Hepatocyte (in vitro differentiated cells): ENCODE data around the gene RAB4B. TPM values are rescaled to one million over a fixed set of nuclear protein-coding genes. Genes with fewer than 3 reads are reported as not detected.
"Not testable (repeated sequence)": the region's sequence is repeated elsewhere in the genome, so short reads cannot be mapped to it uniquely, and the experiment has no call there.

Source experiments
- DNase-seq: peaks from one replicate; pipeline ENCODE4 v3.0.0-alpha.2; 2016; ENCODE audit warnings: low spot score
- H2AFZ ChIP-seq: fragments of 200-600 bp; sonication (generic); 2 replicates; pipeline ENCODE4 v1.6.0; 2016; ENCODE audit warnings: antibody characterized with exemption, mild to moderate bottlenecking
- H3K27ac ChIP-seq: fragments of 200-600 bp; sonication (generic); 2 replicates; pipeline ENCODE4 v1.5.1; 2016; ENCODE audit warnings: mild to moderate bottlenecking
- H3K27me3 ChIP-seq: fragments of 200-600 bp; sonication (generic); 2 replicates; pipeline ENCODE4 v1.6.1; 2016
- H3K36me3 ChIP-seq: fragments of 200-600 bp; sonication (generic); replicated peaks from 2 replicates; pipeline ENCODE4 v1.5.1; 2016; ENCODE audit warnings: low read depth; ENCODE audit not compliant: insufficient read depth
- H3K4me1 ChIP-seq: fragments of 200-600 bp; sonication (generic); 2 replicates; pipeline ENCODE4 v1.5.1; 2016; ENCODE audit warnings: mild to moderate bottlenecking, moderate library complexity; ENCODE audit not compliant: insufficient read depth
- H3K4me2 ChIP-seq: fragments of 200-600 bp; sonication (generic); 2 replicates; pipeline ENCODE4 v1.6.0; 2016
- H3K4me3 ChIP-seq: fragments of 200-600 bp; sonication (generic); 2 replicates; pipeline ENCODE4 v1.5.1; 2016; ENCODE audit warnings: mild to moderate bottlenecking
- H3K79me2 ChIP-seq: fragments of 200-600 bp; sonication (generic); 2 replicates; pipeline ENCODE4 v1.6.0; 2017; ENCODE audit warnings: mild to moderate bottlenecking
- H3K9me2 ChIP-seq: fragments of 200-600 bp; sonication (generic); replicated peaks from 2 replicates; pipeline ENCODE4 v1.6.0; 2017; ENCODE audit warnings: mild to moderate bottlenecking; ENCODE audit not compliant: insufficient read depth
- H3K9me3 ChIP-seq: fragments of 200-600 bp; sonication (generic); 2 replicates; pipeline ENCODE4 v1.5.1; 2016; ENCODE audit warnings: low read depth, mild to moderate bottlenecking
- H4K20me1 ChIP-seq: fragments of 200-600 bp; sonication (generic); 2 replicates; pipeline ENCODE4 v1.6.0; 2016; ENCODE audit warnings: mild to moderate bottlenecking; ENCODE audit not compliant: insufficient read depth, poor library complexity, severe bottlenecking
- EZH2 ChIP-seq: fragments of 200-600 bp; sonication (generic); IDR thresholded peaks from 2 replicates; pipeline ENCODE4 v1.6.1; 2016; ENCODE audit warnings: antibody characterized with exemption, mild to moderate bottlenecking, borderline replicate concordance
- EZH2phosphoT487 ChIP-seq: fragments of 200-600 bp; sonication (generic); IDR thresholded peaks from one replicate; pipeline ENCODE4 v1.6.1; 2018; ENCODE audit warnings: antibody characterized with exemption, mild to moderate bottlenecking, low read depth, moderate library complexity; ENCODE audit not compliant: unreplicated experiment, severe bottlenecking
- WGBS: methylation state at CpG from one replicate; pipeline ENCODE4 v1.1.6; 2016; ENCODE audit warnings: low lambda C conversion rate; ENCODE audit errors: missing lambda C conversion rate; 5-methylcytosine and 5-hydroxymethylcytosine counted together
- polyA plus RNA-seq: library from polyadenylated mRNA; unstranded; fragments of >200 nt; fragmentation: Nextera tagmentation; extraction: Ambion mirVana; gene quantifications from 2 replicates; pipeline ENCODE4 v1.2.1, GENCODE V29; 2016
- total RNA-seq: library from RNA; depleted of rRNA; stranded (reverse); fragments of >200 nt; gene quantifications from 2 replicates; pipeline ENCODE4 v1.2.3, GENCODE V29; 2014
- TF ChIP-seq, protein P1 (sequence below): fragments of 200-600 bp; sonication (generic); IDR thresholded peaks from 2 replicates; pipeline ENCODE4 v1.5.1; 2016; ENCODE audit warnings: antibody characterized with exemption, mild to moderate bottlenecking; ENCODE audit not compliant: poor library complexity

RAB4B gene
- total and polyA plus RNA-seq, 2 experiments from 2014 or later, result 20.2 to 49.3 TPM

DNA sequence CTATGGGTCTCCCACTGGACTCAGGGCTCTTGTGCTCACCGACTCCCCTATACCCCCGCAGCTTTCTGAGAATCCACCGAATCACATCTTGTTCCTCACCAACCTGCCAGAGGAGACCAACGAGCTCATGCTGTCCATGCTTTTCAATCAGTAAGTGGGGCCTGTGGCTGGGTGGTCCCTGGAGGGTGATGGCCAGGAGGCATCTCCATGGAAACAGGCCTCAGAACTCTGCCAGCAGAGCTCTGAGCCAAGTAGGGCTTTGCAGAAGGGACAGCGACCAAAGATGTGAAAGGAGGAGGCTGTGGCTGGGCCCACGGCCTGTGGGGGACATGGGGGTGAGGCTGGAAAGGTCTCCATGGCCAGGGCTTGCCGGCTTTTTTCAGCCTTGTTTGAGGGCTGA lies 14.5 kb upstream of the RAB4B start:
- TF ChIP-seq EZH2phosphoT487, result no peak
- TF ChIP-seq, protein P1, sequence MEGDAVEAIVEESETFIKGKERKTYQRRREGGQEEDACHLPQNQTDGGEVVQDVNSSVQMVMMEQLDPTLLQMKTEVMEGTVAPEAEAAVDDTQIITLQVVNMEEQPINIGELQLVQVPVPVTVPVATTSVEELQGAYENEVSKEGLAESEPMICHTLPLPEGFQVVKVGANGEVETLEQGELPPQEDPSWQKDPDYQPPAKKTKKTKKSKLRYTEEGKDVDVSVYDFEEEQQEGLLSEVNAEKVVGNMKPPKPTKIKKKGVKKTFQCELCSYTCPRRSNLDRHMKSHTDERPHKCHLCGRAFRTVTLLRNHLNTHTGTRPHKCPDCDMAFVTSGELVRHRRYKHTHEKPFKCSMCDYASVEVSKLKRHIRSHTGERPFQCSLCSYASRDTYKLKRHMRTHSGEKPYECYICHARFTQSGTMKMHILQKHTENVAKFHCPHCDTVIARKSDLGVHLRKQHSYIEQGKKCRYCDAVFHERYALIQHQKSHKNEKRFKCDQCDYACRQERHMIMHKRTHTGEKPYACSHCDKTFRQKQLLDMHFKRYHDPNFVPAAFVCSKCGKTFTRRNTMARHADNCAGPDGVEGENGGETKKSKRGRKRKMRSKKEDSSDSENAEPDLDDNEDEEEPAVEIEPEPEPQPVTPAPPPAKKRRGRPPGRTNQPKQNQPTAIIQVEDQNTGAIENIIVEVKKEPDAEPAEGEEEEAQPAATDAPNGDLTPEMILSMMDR, result no peak
- Histone ChIP-seq H3K4me1 (no peaks in the 10 kb centered on the region), H4K20me1 (peaks cover 3% of the 10 kb centered on the region), H3K9me2 (no peaks in the 10 kb centered on the region), H3K27ac (no peak overlapping the region), H3K36me3 (peaks cover 3% of the 10 kb centered on the region), H2AFZ (no peak overlapping the region), H3K27me3 (no peaks in the 10 kb centered on the region), H3K4me3 (no peak overlapping the region), H3K4me2 (no peak overlapping the region), H3K79me2 (peaks cover 8% of the 10 kb centered on the region), H3K9me3 (no peaks in the 10 kb centered on the region)
- 100% methylated on average over 7 of the region's 7 CpGs for WGBS
- DNase-seq, result no peak

DNA sequence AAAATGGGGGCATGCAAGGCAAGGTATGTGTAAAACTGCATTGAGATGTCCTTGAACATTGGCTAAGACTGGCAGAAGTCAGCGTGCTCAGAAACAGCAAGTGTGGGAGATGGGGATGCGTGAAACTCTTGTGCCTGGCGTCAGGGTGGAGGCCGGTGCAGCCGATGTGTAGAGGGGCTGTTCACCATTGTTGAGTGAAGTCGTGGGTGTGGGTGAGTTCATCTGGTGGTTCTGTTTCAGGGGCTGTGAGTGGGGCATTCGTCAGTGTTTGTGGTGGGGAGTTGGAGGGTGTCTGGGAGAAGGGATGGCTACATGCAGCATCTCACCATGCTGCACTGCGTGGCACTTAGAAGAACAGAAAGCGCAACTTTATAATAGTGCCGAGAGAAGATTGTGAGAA lies 14.1 kb upstream of the RAB4B start:
- DNase-seq, result no peak
- Histone ChIP-seq H3K9me3 (no peaks in the 10 kb centered on the region), H2AFZ (no peak overlapping the region), H3K9me2 (no peaks in the 10 kb centered on the region), H3K4me2 (no peak overlapping the region), H3K79me2 (peaks cover 5% of the 10 kb centered on the region), H3K27ac (no peak overlapping the region), H3K27me3 (no peaks in the 10 kb centered on the region), H3K4me1 (no peaks in the 10 kb centered on the region), H3K36me3 (peaks cover 3% of the 10 kb centered on the region), H3K4me3 (no peak overlapping the region), H4K20me1 (peaks cover 3% of the 10 kb centered on the region)
- 94% methylated on average over 10 of the region's 10 CpGs for WGBS
- no peak for TF ChIP-seq EZH2phosphoT487
- TF ChIP-seq, protein P1, result no peak
- no peak for TF ChIP-seq EZH2

DNA sequence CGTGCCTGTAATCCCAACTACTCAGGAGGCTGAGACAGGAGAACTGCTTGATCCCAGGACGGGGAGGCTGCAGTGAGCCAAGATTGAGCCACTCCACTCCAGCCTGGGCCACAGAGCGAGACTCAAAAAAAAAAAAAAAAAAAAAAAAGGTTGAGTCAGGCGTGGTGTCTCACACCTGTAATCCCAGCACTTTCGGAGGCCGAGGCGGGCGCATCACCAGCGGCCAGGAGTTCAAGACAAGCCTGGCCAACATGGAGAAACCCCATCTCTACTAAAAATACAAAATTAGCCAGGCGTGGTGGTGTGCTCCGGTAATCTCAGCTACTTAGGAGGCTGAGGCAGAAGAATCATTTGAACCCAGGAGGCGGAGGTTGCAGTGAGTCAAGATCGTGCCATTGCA lies 11.7 kb upstream of the RAB4B start:
- H3K27ac ChIP-seq, result not testable (repeated sequence)
- 93% methylated on average over 13 of the region's 13 CpGs for WGBS

DNA sequence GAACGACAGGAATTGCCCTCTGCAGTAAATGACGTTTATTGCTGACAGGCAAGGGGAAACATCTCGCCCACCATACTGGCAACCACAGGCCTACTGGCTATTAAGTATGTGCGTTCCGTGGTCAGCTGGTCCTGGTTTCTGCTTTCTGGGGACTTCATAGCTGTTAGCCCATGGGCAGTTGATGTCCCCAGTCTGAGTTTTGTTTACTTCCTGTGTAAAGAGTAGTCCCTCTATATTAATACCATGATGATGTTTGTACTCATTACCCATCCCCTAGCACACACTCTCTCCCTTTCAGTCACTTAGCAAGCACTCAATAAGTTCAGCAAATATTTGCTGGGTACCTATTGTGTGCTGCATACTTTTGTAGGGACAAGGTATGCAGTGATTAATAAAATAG lies 9.2 kb upstream of the RAB4B start:
- WGBS, result 88% methylated on average over 5 of the region's 5 CpGs
- H3K9me3 ChIP-seq, result no peaks in the 10 kb centered on the region
- peaks cover 2% of the 10 kb centered on the region for H3K36me3 ChIP-seq
- H4K20me1 ChIP-seq, result no peaks in the 10 kb centered on the region
- no peaks in the 10 kb centered on the region for H3K4me1 ChIP-seq
- H3K27ac ChIP-seq, result no peak overlapping the region
- no peak overlapping the region for H3K4me2 ChIP-seq
- TF ChIP-seq EZH2phosphoT487 (no peak), EZH2 (no peak)
- TF ChIP-seq, protein P1, result no peak
- no peaks in the 10 kb centered on the region for H3K9me2 ChIP-seq
- no peak overlapping the region for H3K4me3 ChIP-seq
- H3K79me2 ChIP-seq, result no peaks in the 10 kb centered on the region
- H3K27me3 ChIP-seq, result no peaks in the 10 kb centered on the region
- no peak overlapping the region for H2AFZ ChIP-seq
- no peak for DNase-seq

More for the DNA sequence above, 11.7 kb upstream of the RAB4B start:
- H3K4me2 ChIP-seq, H2AFZ ChIP-seq, H3K27me3 ChIP-seq, H3K79me2 ChIP-seq, H3K9me2 ChIP-seq, H3K9me3 ChIP-seq, H3K4me1 ChIP-seq, H4K20me1 ChIP-seq, H3K36me3 ChIP-seq, H3K4me3 ChIP-seq, DNase-seq: not testable (repeated sequence)

DNA sequence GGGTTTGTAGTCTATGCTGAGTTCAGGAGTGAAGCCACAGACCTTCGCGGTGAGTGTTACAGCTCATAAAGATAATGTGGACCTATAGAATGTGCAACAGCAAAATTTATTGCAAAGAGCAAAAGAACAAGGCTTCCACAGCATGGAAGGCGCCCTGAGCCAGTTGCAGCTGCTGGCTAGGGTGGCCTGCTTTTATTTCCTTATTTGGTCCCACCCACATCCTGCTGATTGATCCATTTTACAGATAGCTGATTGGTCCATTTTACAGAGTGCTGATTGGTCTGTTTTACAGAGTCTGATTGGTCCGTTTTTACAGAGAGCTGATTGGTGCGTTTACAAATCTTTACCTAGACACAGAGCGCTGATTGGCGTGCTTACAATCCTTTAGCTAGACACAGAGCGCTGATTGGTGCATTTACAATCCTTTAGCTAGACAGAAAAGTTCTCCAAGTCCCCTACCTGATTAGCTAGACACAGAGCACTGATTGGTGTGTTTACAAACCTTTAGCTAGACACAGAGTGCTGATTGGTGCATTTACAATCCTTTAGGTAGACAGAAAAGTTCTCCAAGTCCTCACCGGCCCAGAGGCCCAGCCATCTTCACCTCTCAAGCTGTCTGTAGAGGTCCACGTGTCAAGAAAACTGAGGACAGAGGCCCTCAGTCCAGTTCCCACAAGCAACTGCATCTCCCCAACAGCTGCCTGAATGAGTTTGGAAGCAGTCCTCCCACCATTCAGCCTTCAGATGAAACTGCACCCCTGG lies 6.8 kb upstream of the RAB4B start:
- H3K4me2 ChIP-seq, H3K4me1 ChIP-seq, H3K79me2 ChIP-seq, H3K27me3 ChIP-seq, H3K4me3 ChIP-seq, H2AFZ ChIP-seq, H3K9me2 ChIP-seq, H4K20me1 ChIP-seq, H3K9me3 ChIP-seq, H3K36me3 ChIP-seq, H3K27ac ChIP-seq, DNase-seq: not testable (repeated sequence)
- 84% methylated on average over 10 of the region's 10 CpGs for WGBS
